NB4 (cell line): ENCODE results near the gene TMEM132C.

Source experiments
- POLR2A ChIP-seq: IDR thresholded peaks from 2 replicates; pipeline ENCODE4 v1.6.1; 2011; ENCODE audit warnings: mild to moderate bottlenecking; ENCODE audit not compliant: insufficient read length; ENCODE audit errors: extremely low read depth
- TF ChIP-seq, protein P1 (sequence below): IDR thresholded peaks from one replicate; pipeline ENCODE4 v1.5.1; 2012; ENCODE audit warnings: low read depth, low read length

DNA sequence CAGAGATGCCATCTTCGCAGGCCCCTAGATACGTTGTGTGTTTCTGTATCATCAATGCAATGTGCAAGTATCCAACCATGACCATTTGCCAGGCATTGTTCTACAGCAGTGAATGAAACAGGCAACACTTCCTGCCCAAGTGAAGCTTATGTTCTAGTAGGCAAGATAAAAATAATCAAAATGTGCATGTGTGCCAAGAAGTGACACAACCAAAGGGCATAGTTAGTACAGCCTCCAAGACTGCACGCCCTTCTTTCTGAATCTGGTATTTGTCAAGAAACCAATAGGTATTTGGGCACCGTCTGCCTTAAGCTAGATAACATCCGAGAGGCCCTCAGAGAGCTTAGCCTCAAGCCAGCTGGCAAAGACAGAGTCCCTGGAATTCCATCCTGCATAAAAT lies 152.0 kb downstream of the TMEM132C start:
- no peak for TF ChIP-seq POLR2A
- TF ChIP-seq, protein P1, sequence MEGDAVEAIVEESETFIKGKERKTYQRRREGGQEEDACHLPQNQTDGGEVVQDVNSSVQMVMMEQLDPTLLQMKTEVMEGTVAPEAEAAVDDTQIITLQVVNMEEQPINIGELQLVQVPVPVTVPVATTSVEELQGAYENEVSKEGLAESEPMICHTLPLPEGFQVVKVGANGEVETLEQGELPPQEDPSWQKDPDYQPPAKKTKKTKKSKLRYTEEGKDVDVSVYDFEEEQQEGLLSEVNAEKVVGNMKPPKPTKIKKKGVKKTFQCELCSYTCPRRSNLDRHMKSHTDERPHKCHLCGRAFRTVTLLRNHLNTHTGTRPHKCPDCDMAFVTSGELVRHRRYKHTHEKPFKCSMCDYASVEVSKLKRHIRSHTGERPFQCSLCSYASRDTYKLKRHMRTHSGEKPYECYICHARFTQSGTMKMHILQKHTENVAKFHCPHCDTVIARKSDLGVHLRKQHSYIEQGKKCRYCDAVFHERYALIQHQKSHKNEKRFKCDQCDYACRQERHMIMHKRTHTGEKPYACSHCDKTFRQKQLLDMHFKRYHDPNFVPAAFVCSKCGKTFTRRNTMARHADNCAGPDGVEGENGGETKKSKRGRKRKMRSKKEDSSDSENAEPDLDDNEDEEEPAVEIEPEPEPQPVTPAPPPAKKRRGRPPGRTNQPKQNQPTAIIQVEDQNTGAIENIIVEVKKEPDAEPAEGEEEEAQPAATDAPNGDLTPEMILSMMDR: no peak
